Right lobe of liver (tissue), 4 donors: ENCODE measurements around the gene PPP1R14B.

ENCODE experiments used
- CTCF ChIP-seq, 4 donors: fragments of 200-600 bp in 3 of 4; fragments of 450-650 bp in 1 of 4; IDR thresholded peaks; one replicate each; pipeline versions ENCODE4 v1.5.1 to v1.8.0; 2016 to 2022; ENCODE audit warnings: antibody characterized with exemption in 4 of 4, mild to moderate bottlenecking in 2 of 4
- POLR2A ChIP-seq: fragments of 450-650 bp; IDR thresholded peaks from one replicate; pipeline ENCODE4 v1.6.1; 2017; ENCODE audit warnings: antibody characterized with exemption, mild to moderate bottlenecking
- donor health status: DM: no; HTN: no; CAD: no.
- donor health status: DM: no; HTN: no; CAD: no.
- donor health status: DM: no; HTN: yes; CAD: no.

DNA sequence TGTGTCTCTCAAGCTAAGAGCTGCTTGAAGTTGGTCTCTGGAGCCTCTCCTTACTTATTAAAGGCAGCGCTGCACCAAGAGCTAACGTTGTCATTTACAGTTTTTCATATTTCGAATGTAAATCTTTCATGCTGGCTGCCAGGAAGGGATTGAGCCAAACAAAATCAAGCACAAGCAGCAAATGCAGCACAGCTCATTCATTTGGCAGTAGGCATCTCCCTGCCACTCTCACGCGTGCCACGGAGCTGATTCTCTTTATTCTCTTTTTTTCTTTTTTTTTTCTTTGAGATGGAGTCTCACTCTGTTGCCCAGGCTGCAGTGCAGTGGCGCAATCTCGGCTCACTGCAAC, 13.8 kb downstream of the PPP1R14B start:
- TF ChIP-seq CTCF (IDR thresholded peaks at IDR 0.05) (no peak), POLR2A (no peak)
